Colonic mucosa (tissue), 4 donors: Measurements from ENCODE around the gene ADAMTSL1. TPM values are rescaled to one million over a fixed set of nuclear protein-coding genes. Genes with fewer than 3 reads are reported as not detected.
"Not testable (repeated sequence)": the region's sequence is repeated elsewhere in the genome, so short reads cannot be mapped to it uniquely, and the experiment has no call there.

Source experiments
- DNase-seq: peaks from one replicate; pipeline ENCODE4 v3.0.0-alpha.2; 2020
- H3K27ac ChIP-seq: fragments of 200-600 bp; one replicate; pipeline ENCODE4 v1.8.0; 2021
- H3K27me3 ChIP-seq: fragments of 200-600 bp; one replicate; pipeline ENCODE4 v1.8.0; 2021
- H3K36me3 ChIP-seq: fragments of 200-600 bp; one replicate; pipeline ENCODE4 v1.8.0; 2021
- H3K4me1 ChIP-seq: fragments of 200-600 bp; one replicate; pipeline ENCODE4 v1.8.0; 2021; ENCODE audit warnings: mild to moderate bottlenecking
- H3K4me3 ChIP-seq: fragments of 200-600 bp; one replicate; pipeline ENCODE4 v1.8.0; 2021
- H3K9ac ChIP-seq, 2 donors: one replicate each; pipeline ENCODE4 v1.7.0; 2013; ENCODE audit warnings: control low read depth in 2 of 2, low read depth in 2 of 2, low read length in 2 of 2
- H3K9me3 ChIP-seq: fragments of 200-600 bp; one replicate; pipeline ENCODE4 v1.8.0; 2021
- intact Hi-C: fragments of 100-400 bp; cut with DNase I; formaldehyde crosslinking; loops from one replicate; pipeline ENCODE4 v1.14.1; 2022
- total RNA-seq, 2 donors: library from RNA; stranded (reverse); fragmentation: NEBNext Ultra II Directional in 1 of 2; extraction: Animal tissue kit (Norgen Biotek cat#: 25700) in 1 of 2; gene quantifications; one replicate each; pipeline ENCODE4 v1.2.1, GENCODE V29; 2021
- TF ChIP-seq, protein P1 (sequence below): fragments of 200-600 bp; IDR thresholded peaks from one replicate; pipeline ENCODE4 v1.8.0; 2022; ENCODE audit warnings: antibody characterized with exemption, mild to moderate bottlenecking
- donor health status: healthy.
- donor health status: DM: no; HTN: no; CAD: no.
- donor health status: DM: no; HTN: no; CAD: no.

The ADAMTSL1 gene
- total RNA-seq, 2 donors from 2014 or later, result 10.2 to 14.7 TPM

DNA sequence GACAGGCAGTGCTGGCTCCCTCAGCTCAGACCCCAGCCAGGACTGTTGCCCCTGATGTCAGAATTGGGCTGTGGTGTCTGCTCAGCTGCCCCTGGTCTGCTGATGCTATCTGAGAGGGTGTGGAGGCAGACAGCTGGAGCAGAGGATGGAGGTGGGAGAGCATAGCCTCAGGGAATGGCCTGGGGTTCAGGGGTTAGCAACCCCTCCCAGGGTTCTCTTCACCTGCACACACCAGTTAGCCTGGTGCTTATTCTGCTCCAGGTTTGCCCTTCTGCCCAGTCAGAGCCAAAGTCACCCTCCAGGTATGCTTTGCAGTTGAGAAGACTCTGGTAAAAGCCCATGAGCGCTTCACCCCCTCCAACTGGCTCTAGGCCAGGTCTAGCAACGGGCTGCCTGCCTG, 449.2 kb downstream of the ADAMTSL1 start:
- no peaks in the 10 kb centered on the region for H3K27me3 ChIP-seq
- no peak overlapping the region for H3K4me3 ChIP-seq
- intact Hi-C loops, result no loop called here
- no peaks in the 10 kb centered on the region for H3K9me3 ChIP-seq
- H3K9ac ChIP-seq, result no peak overlapping the region
- TF ChIP-seq, protein P1, sequence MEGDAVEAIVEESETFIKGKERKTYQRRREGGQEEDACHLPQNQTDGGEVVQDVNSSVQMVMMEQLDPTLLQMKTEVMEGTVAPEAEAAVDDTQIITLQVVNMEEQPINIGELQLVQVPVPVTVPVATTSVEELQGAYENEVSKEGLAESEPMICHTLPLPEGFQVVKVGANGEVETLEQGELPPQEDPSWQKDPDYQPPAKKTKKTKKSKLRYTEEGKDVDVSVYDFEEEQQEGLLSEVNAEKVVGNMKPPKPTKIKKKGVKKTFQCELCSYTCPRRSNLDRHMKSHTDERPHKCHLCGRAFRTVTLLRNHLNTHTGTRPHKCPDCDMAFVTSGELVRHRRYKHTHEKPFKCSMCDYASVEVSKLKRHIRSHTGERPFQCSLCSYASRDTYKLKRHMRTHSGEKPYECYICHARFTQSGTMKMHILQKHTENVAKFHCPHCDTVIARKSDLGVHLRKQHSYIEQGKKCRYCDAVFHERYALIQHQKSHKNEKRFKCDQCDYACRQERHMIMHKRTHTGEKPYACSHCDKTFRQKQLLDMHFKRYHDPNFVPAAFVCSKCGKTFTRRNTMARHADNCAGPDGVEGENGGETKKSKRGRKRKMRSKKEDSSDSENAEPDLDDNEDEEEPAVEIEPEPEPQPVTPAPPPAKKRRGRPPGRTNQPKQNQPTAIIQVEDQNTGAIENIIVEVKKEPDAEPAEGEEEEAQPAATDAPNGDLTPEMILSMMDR, result no peak
- H3K27ac ChIP-seq, result no peak overlapping the region
- no peaks in the 10 kb centered on the region for H3K36me3 ChIP-seq
- no peaks in the 10 kb centered on the region for H3K4me1 ChIP-seq
- no peak for DNase-seq

DNA sequence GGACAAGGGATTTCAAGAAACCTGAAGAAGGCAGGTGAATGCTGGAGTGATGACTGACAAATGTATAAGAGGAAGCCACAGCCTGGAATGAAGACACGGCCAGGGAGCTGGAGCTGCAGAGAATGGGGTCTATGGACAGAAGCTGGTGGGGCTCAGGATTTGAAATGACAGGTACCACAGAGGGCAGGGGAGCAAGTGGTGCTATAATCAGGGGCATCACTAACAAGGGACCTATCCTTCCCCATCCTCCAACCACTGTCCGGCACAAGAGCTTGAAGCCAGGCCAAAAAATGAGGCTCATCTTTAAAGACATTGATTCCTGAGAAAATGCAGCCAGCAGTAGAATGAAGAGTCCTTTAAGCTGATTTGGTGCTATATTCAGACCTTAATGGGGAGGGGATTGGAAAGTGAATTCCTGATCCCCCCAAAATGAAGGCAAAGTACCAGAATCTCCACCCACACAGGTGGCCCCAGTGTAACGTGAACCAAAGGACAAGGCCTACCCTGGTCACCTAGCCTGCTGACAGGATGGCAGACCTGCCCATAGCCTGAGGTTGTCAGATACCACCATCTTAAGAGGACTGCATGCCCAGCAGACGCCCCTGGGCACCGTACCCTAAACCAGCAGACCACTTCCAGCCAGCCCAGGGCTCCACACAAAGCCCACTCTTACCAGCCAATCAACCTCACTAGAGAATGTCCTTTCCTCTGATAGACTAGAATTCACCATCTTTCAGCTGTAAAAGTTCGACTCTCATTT, 449.9 kb downstream of the ADAMTSL1 start:
- DNase-seq, result no peak
- Histone ChIP-seq H3K4me1 (no peaks in the 10 kb centered on the region), H3K4me3 (no peak overlapping the region), H3K9ac (no peak overlapping the region), H3K36me3 (no peaks in the 10 kb centered on the region), H3K27me3 (no peaks in the 10 kb centered on the region), H3K9me3 (no peaks in the 10 kb centered on the region), H3K27ac (no peak overlapping the region)
- TF ChIP-seq, protein P1, result no peak
- intact Hi-C loops, result no loop called here

DNA sequence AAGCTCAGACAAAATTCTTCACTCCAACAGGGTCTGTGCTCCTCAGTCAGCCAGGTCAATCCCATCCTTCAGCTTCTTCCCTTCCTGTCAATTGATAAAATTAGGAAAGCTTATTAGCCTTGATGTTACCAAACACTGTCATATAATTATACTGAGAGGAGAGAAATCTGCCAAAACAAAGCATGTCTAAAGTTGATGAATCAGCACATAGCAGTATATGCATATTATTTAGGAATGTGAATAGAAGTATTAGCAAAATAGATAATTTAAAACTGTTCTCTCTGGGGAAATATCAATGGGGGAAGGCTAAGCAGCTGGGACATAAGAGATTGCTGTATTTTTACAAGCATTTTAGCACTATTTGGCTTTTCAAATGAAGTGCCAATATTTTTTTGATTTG, 451.9 kb downstream of the ADAMTSL1 start:
- H3K36me3 ChIP-seq, result no peaks in the 10 kb centered on the region
- no peaks in the 10 kb centered on the region for H3K4me1 ChIP-seq
- H3K9me3 ChIP-seq, result no peaks in the 10 kb centered on the region
- intact Hi-C loops, result no loop called here
- H3K27ac ChIP-seq, result no peak overlapping the region
- no peak overlapping the region for H3K9ac ChIP-seq
- no peaks in the 10 kb centered on the region for H3K27me3 ChIP-seq
- H3K4me3 ChIP-seq, result no peak overlapping the region
- DNase-seq, result no peak
- TF ChIP-seq, protein P1, result no peak

DNA sequence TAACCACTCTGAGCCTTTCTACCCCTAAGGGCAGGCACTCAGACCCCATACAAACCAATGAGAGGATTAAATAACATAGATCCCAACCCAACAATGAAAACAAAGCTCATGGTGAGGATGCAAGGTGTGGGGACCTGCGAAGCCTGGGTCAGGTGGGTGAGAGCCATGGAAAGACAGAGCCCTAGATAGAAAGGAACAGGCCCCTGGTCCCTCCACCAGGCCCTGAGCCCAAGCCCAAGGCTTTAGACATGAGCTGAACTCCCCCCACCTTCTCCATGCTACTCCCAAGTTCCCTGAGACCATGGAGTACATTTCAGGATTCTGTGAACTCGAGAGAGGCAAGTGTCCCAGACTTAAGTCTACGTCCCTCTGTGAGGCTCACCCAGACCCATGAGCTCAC, 452.6 kb downstream of the ADAMTSL1 start:
- no peaks in the 10 kb centered on the region for H3K9me3 ChIP-seq
- no peak overlapping the region for H3K9ac ChIP-seq
- no peaks in the 10 kb centered on the region for H3K4me1 ChIP-seq
- DNase-seq, result no peak
- intact Hi-C loops, result no loop called here
- TF ChIP-seq, protein P1, result no peak
- H3K36me3 ChIP-seq, result no peaks in the 10 kb centered on the region
- H3K4me3 ChIP-seq, result no peak overlapping the region
- no peaks in the 10 kb centered on the region for H3K27me3 ChIP-seq
- no peak overlapping the region for H3K27ac ChIP-seq

DNA sequence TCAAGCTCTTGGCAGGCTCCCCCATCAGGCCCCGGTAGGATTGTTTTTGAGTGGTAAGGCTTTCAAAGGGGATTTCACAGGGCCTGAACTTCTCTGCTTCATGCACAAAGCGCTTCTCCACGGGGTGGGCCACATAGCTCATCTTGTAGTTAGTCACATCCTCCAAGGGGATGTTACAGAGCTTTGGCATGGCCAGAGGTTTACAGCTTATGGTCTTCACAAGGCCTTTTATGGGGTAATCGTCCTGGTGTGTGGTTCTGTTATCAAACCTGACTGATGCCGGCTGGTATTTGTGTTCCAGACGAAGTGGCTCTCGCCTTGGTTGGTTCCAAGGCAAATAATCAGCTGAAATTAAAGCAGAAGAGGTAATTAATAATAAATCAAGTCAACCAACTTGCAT, 454.8 kb downstream of the ADAMTSL1 start:
- H3K27me3 ChIP-seq, result no peaks in the 10 kb centered on the region
- H3K4me3 ChIP-seq, result no peak overlapping the region
- intact Hi-C loops, result no loop called here
- TF ChIP-seq, protein P1, result no peak
- no peaks in the 10 kb centered on the region for H3K4me1 ChIP-seq
- no peak for DNase-seq
- no peaks in the 10 kb centered on the region for H3K36me3 ChIP-seq
- H3K9me3 ChIP-seq, result no peaks in the 10 kb centered on the region
- no peak overlapping the region for H3K27ac ChIP-seq
- H3K9ac ChIP-seq, result no peak overlapping the region

DNA sequence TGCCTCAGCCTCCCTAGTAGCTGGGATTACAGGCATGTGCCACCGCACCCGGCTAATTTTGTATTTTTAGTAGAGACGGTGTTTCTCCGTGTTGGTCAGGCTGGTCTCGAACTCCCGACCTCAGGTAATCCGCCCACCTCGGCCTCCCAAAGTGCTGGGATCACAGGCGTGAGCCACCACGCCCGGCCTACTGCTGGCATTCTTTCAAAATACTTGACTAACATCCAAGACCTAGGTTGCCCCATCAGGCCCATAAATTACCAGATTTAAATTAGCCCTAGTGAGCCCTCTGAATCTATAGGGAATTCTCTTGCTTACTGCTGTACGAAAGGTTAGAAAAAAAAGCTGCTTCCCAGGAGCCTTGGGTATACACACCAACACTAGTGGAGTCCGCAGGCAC, 456.7 kb downstream of the ADAMTSL1 start:
- H3K27me3 ChIP-seq, H3K9me3 ChIP-seq, H3K4me1 ChIP-seq, H3K4me3 ChIP-seq, H3K36me3 ChIP-seq, DNase-seq, intact Hi-C loops, H3K27ac ChIP-seq, H3K9ac ChIP-seq: not testable (repeated sequence)
